ENCODE measurements around the gene TUBG1. TPM values are rescaled to one million over a fixed set of nuclear protein-coding genes. Genes with fewer than 3 reads are reported as not detected.

The TUBG1 gene
- total and polyA plus RNA-seq, 9 of the 15 experiments (the other 6 are each of a cell fraction or from before 2014, with no cell fraction given) = 33.1 to 147 (median 66.0) TPM

- TF ChIP-seq ZNF655 (CRISPR knock-in tag; IDR thresholded peaks at IDR 0.05) (no peak), CBX8 (IDR thresholded peaks at IDR 0.05; ENCODE audit: borderline replicate concordance, extremely low read depth, low read depth, low read length, poor library complexity, severe bottlenecking) (no peak), E2F6 (IDR thresholded peaks at IDR 0.05; ENCODE audit: borderline replicate concordance in 1 of 2, extremely low read depth in 1 of 2, insufficient read depth in 1 of 2, insufficient read length in 1 of 2, low read depth in 1 of 2, low read length in 1 of 2, poor library complexity in 1 of 2, severe bottlenecking in 1 of 2) (peak; percentile 25 to 67)
These were observed 42.5 kb upstream of the TUBG1 start, which contains the start of gene MLX (continued) for GRCh38 chr17:42566883-42567573.

GRCh38 chr17:42568341-42569111 lies 41.0 kb upstream of the TUBG1 start:
- in situ Hi-C loops (cut with MboI) = no loop called here
- H3K9me1 ChIP-seq (ENCODE audit: control insufficient read depth, insufficient read depth, low read length) = no peaks in the 10 kb centered on the region
- peak overlapping the region; percentile 60 for H3K4me2 ChIP-seq (ENCODE audit: insufficient read depth, low read length)
- DNase-seq (ENCODE audit: extremely low read depth in 1 of 4, low spot score in 3 of 4) = no peak
- peak overlapping the region; percentile 62; the same call in 2 of the 3 replicates for H3K27ac ChIP-seq (ENCODE audit: extremely low read depth, low read depth, low read length)
- H3K9ac ChIP-seq (ENCODE audit: insufficient read depth in 1 of 2, low read depth in 2 of 2, low read length in 2 of 2) = peak overlapping the region; percentile 51 to 80
- no peaks in the 10 kb centered on the region for H3K27me3 ChIP-seq (ENCODE audit: control insufficient read depth in 2 of 2, insufficient read depth in 2 of 2, low read length in 2 of 2)
- 64% methylated on average over 13 of the region's 14 CpGs for WGBS (ENCODE audit: insufficient coverage, low coverage, missing lambda C conversion rate)
- no peak overlapping the region for H2AFZ ChIP-seq (ENCODE audit: low read depth, low read length)
- intact Hi-C loops (cut with micrococcal nuclease) = no loop called here
- peaks cover 70% of the 10 kb centered on the region for H3K79me2 ChIP-seq (ENCODE audit: control insufficient read depth, insufficient read depth, low read length)
- CTCF ChIA-PET (ENCODE audit: low intra/inter-chr PET ratio) = no interaction called here
- FAIRE-seq = no peak
- H3K4me1 ChIP-seq (replicated peaks in 1 of 2; ENCODE audit: control insufficient read depth in 2 of 2, insufficient read depth in 2 of 2, low read length in 2 of 2) = peaks cover 37 to 49% of the 10 kb centered on the region in 2 experiments
- H3K4me3 ChIP-seq = peak overlapping the region; percentile 18; the same call in 1 of the 2 replicates
- ATAC-seq = no peak
- peaks cover 88% of the 10 kb centered on the region for H3K36me3 ChIP-seq (ENCODE audit: control insufficient read depth, insufficient read depth, low read length)
- no peaks in the 10 kb centered on the region for H3K9me3 ChIP-seq (replicated peaks; ENCODE audit: control insufficient read depth, insufficient read depth, low read depth, low read length)
- BruUV-seq (replicated peaks) = no TSS peak
- POLR2A ChIA-PET = interaction anchor here (8.3 kb wide), 1 partner anchor 9 kb away, joined by 58 read pairs; the partner anchor contains the start of gene PSMC3IP
- H4K20me1 ChIP-seq (replicated peaks; ENCODE audit: control insufficient read depth, insufficient read depth, low read length) = no peaks in the 10 kb centered on the region; the same call in 1 of the 2 replicates
- TF ChIP-seq GTF2E2 (tag; IDR thresholded peaks at IDR 0.05) (no peak), ELF1 (tag; IDR thresholded peaks at IDR 0.05) (no peak), SMARCE1 (IDR thresholded peaks at IDR 0.05) (no peak), MNT (conservative IDR thresholded peaks at IDR 0.05) (no peak), GATAD2A (IDR thresholded peaks at IDR 0.05) (no peak), TAF1 (IDR thresholded peaks at IDR 0.05; ENCODE audit: control insufficient read depth, extremely low read depth, insufficient read depth, low read length, severe bottlenecking) (no peak), ZNF436 (CRISPR knock-in tag; IDR thresholded peaks at IDR 0.05) (no peak), RBFOX2 (IDR thresholded peaks at IDR 0.05; ENCODE audit: low read depth, low read length) (peak; percentile 25; the same call in 1 of the 2 replicates), ZBTB7A (IDR thresholded peaks at IDR 0.05; ENCODE audit: borderline replicate concordance, control insufficient read depth, low read depth, low read length) (peak; percentile 38; the same call in 1 of the 2 replicates)
